NCI-H345 treated with DMSO at 0.1 percent for 48 hours (cell line): Measurements from ENCODE around the gene CCDC179.

Experiments
- DNase-seq: peaks from one replicate; lab custom pipeline; 2025; ENCODE audit not compliant: unreplicated experiment; lab: John Stamatoyannopoulos, UW

The CCDC179 gene

DNA sequence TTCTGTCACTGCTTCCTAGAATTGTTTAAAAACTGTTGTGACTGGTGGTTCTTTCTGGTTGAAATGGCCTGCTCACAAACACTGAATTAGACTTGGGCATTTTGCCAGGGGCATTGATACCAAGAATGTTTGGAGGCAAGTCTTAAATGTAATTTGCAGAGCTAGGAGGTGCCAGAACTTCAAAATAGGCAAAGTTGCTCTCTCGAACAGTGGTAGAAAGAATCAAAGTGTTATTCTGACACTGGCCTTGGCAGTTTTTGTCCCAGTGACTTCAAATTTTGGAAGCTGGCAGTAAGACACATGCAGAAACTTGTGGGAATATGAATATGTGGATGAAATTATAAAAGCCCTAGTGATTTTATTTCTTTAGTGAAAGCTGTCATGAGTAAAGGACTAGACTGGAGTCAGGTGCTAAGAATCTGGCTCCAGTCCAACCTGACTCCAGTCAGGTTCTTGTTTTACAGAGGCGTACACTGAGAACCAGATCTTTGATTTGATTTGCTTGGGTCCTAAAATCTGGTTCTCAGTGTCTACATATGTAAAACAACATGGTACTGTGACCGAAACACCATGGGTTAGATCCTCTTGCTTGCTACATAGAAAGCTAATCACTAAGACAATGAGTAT lies 51.6 kb downstream of the CCDC179 start:
- no peak for DNase-seq

DNA sequence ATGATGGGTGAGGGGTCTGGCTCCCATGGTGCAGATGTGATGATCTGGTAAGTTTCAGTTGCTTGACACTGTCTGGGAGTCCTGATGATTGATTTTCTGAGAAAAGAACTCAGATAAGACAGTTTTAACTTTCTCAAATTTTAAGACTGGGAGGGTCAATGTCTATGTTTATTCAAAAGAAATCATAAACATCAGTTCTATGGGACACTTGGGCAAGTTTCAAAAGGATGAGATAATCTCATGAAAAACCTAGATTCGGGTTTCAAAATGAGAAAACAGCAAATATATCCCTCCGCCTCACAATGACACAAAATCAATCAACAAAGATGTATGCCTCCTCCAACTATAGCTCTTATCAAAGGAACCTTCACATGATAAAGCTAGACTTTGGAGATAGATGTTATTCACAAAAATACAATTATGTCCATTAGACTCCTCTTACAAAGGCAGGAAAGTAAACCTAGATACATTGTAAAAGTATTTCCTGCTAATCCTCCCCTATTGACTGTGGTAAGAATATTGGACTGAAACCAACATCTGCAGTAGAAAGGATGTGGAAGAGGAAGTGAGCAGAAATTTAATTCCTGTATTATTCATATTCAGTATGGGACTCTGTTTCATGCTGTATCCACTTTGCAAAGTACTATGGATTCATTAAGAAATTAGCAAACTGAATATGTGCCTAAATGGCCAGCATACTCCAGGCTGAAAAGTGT lies 52.3 kb downstream of the CCDC179 start:
- no peak for DNase-seq

DNA sequence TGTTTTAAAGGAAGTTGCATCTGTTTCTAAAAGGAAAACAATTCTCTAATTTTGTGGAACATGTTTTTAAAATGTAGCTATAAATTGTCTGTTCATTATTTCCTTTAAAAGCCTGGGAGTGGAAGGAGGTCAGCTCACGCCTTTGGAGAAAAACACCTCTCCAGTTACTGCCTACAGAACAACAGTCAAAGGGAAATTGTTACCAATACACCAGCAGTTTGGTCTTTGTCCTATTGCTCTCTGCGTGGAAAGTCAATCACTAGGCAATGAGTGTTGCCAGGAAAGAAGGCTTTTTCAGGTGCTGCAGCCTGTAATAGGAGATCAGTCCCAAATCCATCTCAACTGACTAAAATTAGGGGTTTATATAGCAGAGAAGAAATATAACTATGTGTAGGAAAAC lies 52.9 kb downstream of the CCDC179 start:
- no peak for DNase-seq

DNA sequence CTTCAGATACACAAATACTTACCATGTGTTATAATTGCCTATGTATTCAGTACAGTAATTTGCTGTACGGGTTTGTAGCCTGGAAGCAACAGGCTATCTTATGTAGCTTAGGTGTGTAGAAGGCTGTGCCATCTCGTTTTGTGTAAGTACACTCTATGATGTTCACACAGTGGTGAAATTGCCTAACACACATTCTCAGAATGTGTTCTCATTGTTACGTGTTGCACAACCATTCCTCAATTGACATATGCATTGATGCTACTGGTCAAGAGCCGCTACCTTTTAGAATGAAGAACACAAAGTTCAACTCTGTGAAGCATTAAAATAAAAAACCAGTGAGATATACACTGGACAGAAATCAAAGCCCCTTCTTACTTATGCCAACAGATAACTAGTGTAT lies 57.4 kb downstream of the CCDC179 start:
- DNase-seq, result no peak

DNA sequence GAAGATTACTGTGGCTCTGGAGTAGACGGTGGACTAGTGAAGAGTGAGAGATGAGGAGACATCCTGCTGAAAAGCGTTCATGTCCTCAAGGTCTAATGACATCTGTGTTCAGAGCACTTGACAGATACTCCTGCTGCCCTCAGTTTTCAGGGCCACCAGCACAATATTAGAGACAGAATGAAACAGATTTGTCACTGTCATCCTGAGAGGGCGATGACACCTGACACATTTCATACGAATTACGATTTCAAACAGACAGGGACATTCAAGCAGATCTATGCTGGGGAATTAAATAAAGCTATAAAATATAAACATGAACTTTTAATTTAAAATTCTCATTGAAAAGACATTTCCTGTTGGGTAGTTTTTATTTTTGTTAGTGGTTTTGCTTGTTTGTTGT lies 59.8 kb downstream of the CCDC179 start:
- DNase-seq, result no peak

DNA sequence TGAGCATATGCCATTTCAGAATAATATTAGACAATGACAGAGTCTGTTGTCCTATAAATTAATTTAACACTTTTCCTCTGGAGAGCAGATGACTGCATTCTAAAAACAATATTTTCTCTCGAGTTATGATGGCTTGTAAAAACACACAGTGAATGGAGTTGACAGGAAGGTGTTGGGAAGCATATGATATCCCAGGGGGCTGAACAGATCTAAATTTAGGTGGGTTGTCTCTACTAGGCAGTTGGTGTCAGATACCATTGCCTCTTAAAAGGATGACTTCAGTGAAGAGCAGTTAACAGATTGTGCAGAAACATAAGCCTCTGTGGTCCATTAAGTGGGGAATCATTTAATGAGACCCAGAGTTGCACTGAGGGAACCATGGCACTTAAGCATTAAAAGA lies 61.4 kb downstream of the CCDC179 start:
- no peak for DNase-seq

DNA sequence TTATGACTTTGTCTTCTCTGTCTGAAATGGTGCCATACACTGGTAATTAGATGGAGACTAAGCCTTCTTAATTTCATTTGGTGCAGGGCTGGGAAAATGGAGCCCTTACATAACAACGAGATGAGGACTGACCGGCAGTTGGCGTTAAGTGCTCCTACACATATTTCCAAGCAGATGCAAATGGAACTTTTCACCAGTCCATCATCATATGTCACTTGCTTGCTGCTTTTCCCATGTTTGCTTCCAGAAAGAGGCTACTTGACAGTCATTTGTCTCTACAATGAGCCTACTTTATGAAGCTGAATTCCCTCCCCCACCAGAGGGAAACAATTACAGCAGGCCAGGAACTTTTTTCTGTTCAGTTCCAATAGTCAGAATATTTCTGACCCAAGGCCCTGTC lies 63.2 kb downstream of the CCDC179 start:
- no peak for DNase-seq
